ENCODE data around the gene C10orf71.

GRCh38 chr10:49332768-49333167, 33.8 kb downstream of the C10orf71 start:
- TF ChIP-seq CTCF (IDR thresholded peaks at IDR 0.05) (no peak), EP300 (IDR thresholded peaks at IDR 0.05) (no peak)
